H1 (cell line): ENCODE data around the gene TRIB2.

ENCODE experiments used
- BCL11A ChIP-seq, 2 experiments: IDR thresholded peaks; one replicate each; pipeline ENCODE4 v1.6.1; 2011; ENCODE audit warnings: low read depth in 2 of 2, low read length in 2 of 2, mild to moderate bottlenecking in 2 of 2
- CEBPB ChIP-seq: IDR thresholded peaks from 2 replicates; pipeline ENCODE4 v1.6.1; 2012; ENCODE audit warnings: low read depth, low read length
- CTCF ChIP-seq, 3 experiments: IDR thresholded peaks; 1 replicate in 2 of 3; 2 replicates in 1 of 3; pipeline versions ENCODE4 v1.5.1 to v1.6.1; 2011; ENCODE audit warnings: low read length in 3 of 3, mild to moderate bottlenecking in 3 of 3, inconsistent platforms in 2 of 3, low read depth in 1 of 3, moderate library complexity in 1 of 3; ENCODE audit not compliant: insufficient read depth in 1 of 3; ENCODE audit errors: control extremely low read depth in 1 of 3
- GTF2F1 ChIP-seq: IDR thresholded peaks from 2 replicates; pipeline ENCODE4 v1.6.1; 2012; ENCODE audit warnings: low read depth, low read length, improper control_type of control experiment, borderline replicate concordance
- KDM1A ChIP-seq: fragments of 200-600, 300-600 bp; sonication (generic); IDR thresholded peaks from 2 replicates; pipeline ENCODE4 v1.7.1; 2016; ENCODE audit warnings: mild to moderate bottlenecking, low read length, borderline replicate concordance
- MAX ChIP-seq: IDR thresholded peaks from 2 replicates; pipeline ENCODE4 v1.6.1; 2012; ENCODE audit warnings: inconsistent platforms
- PHF8 ChIP-seq: fragments of 200-600 bp; sonication (generic); conservative IDR thresholded peaks from 2 replicates; pipeline ENCODE4 v1.7.1; 2012; ENCODE audit warnings: low read depth, mild to moderate bottlenecking, inconsistent platforms, low read length, moderate library complexity
- POLR2A ChIP-seq, 2 experiments: IDR thresholded peaks; 1 replicate in 1 of 2; 2 replicates in 1 of 2; pipeline ENCODE4 v1.6.1; 2011; ENCODE audit warnings: low read depth in 2 of 2, low read length in 2 of 2, mild to moderate bottlenecking in 2 of 2; ENCODE audit errors: control extremely low read depth in 1 of 2
- RAD21 ChIP-seq, 2 experiments: IDR thresholded peaks in 1 of 2; conservative IDR thresholded peaks in 1 of 2; 2 replicates each; pipeline ENCODE4 v1.6.1; 2011; ENCODE audit warnings: low read depth in 2 of 2, low read length in 2 of 2, improper control_type of control experiment in 1 of 2, inconsistent platforms in 1 of 2, mild to moderate bottlenecking in 1 of 2, moderate library complexity in 1 of 2
- SRF ChIP-seq: IDR thresholded peaks from 2 replicates; pipeline ENCODE4 v1.6.1; 2011; ENCODE audit warnings: mild to moderate bottlenecking, low read depth, low read length, moderate library complexity
- ZNF274 ChIP-seq: IDR thresholded peaks from 2 replicates; pipeline ENCODE4 v1.7.0; 2012; ENCODE audit warnings: low read length, borderline replicate concordance; ENCODE audit errors: extremely low read depth

GRCh38 chr2:12721566-12722446, 5.1 kb downstream of the TRIB2 start:
- TF ChIP-seq ZNF274 (no peak), CTCF (IDR thresholded peaks at IDR 0.05; ENCODE audit: control extremely low read depth in 1 of 3, insufficient read depth in 1 of 3, low read depth in 1 of 3, low read length in 3 of 3) (no peak), PHF8 (no peak), SRF (no peak), BCL11A (IDR thresholded peaks at IDR 0.05; ENCODE audit: low read depth in 2 of 2, low read length in 2 of 2) (no peak), POLR2A (IDR thresholded peaks at IDR 0.05; ENCODE audit: control extremely low read depth in 1 of 2, low read depth in 2 of 2, low read length in 2 of 2) (no peak), MAX (no peak), KDM1A (no peak), RAD21 (IDR thresholded peaks at IDR 0.05 in 1 of 2, conservative IDR thresholded peaks at IDR 0.05 in 1 of 2; ENCODE audit: low read depth in 2 of 2, low read length in 2 of 2) (no peak), CEBPB (no peak), GTF2F1 (no peak)
